GM23338 (cell line): ENCODE measurements around the gene RET. TPM values are rescaled to one million over a fixed set of nuclear protein-coding genes. Genes with fewer than 3 reads are reported as not detected.
A peak's percentile ranks its signal among the peaks of the same experiment; 100 is the strongest.

Experiments used
- ATAC-seq: fragments of 200-7000 bp; cut with Tn5 transposase; 3 replicates; pipeline ENCODE4 v1.9.1; 2020
- DNase-seq: peaks from one replicate; pipeline ENCODE4 v3.0.0-alpha.2; 2015; ENCODE audit warnings: low spot score
- H2AFZ ChIP-seq: fragments of 200-600 bp; sonication (generic); 2 replicates; pipeline ENCODE4 v1.8.0; 2016; ENCODE audit warnings: antibody characterized with exemption, mild to moderate bottlenecking, moderate library complexity
- H3F3A ChIP-seq: fragments of 200-600 bp; sonication (generic); replicated peaks from 2 replicates; pipeline ENCODE4 v1.8.0; 2017; ENCODE audit warnings: antibody characterized with exemption, mixed run types, low read depth
- H3K27ac ChIP-seq: fragments of 200-600 bp; sonication (generic); 2 replicates; pipeline ENCODE4 v1.6.1; 2016; ENCODE audit warnings: low read depth
- H3K27me3 ChIP-seq: fragments of 200-600 bp; sonication (generic); 2 replicates; pipeline ENCODE4 v1.8.0; 2016; ENCODE audit warnings: mild to moderate bottlenecking, mixed run types, moderate library complexity; ENCODE audit not compliant: insufficient read depth
- H3K36me3 ChIP-seq: fragments of 200-600 bp; sonication (generic); 2 replicates; pipeline ENCODE4 v1.8.0; 2016; ENCODE audit warnings: mild to moderate bottlenecking; ENCODE audit not compliant: insufficient read depth
- H3K4me1 ChIP-seq: fragments of 200-600 bp; sonication (generic); 2 replicates; pipeline ENCODE4 v1.8.0; 2016; ENCODE audit warnings: mild to moderate bottlenecking, moderate library complexity; ENCODE audit not compliant: insufficient read depth
- H3K4me2 ChIP-seq: fragments of 200-600 bp; sonication (generic); 2 replicates; pipeline ENCODE4 v1.7.1; 2017; ENCODE audit warnings: mixed run types
- H3K4me3 ChIP-seq: fragments of 200-600 bp; sonication (generic); 2 replicates; pipeline ENCODE4 v1.6.1; 2016; ENCODE audit warnings: mixed run types
- H3K79me2 ChIP-seq: fragments of 200-600 bp; sonication (generic); replicated peaks from 2 replicates; pipeline ENCODE4 v1.8.0; 2017; ENCODE audit warnings: mild to moderate bottlenecking; ENCODE audit not compliant: insufficient read depth
- H3K9me2 ChIP-seq: fragments of 200-600 bp; sonication (generic); 2 replicates; pipeline ENCODE4 v1.8.0; 2017; ENCODE audit not compliant: insufficient read depth
- H4K20me1 ChIP-seq: fragments of 200-600 bp; sonication (generic); replicated peaks from 2 replicates; pipeline ENCODE4 v1.8.0; 2017; ENCODE audit warnings: mild to moderate bottlenecking; ENCODE audit not compliant: insufficient read depth
- H3K27ac Mint-ChIP-seq: 2 replicates; pipeline ENCODE4 v1.8.0; 2020; ENCODE audit warnings: inconsistent platforms, mild to moderate bottlenecking, moderate library complexity, mixed read lengths
- H3K27me3 Mint-ChIP-seq: 3 replicates; pipeline ENCODE4 v1.8.0; 2022; ENCODE audit warnings: low read depth, mild to moderate bottlenecking, moderate library complexity, mixed read lengths, inconsistent platforms; ENCODE audit not compliant: insufficient read depth, poor library complexity
- H3K36me3 Mint-ChIP-seq: 3 replicates; pipeline ENCODE4 v1.8.0; 2021; ENCODE audit warnings: low read depth, mild to moderate bottlenecking, inconsistent platforms, moderate library complexity, mixed read lengths
- H3K4me1 Mint-ChIP-seq: 3 replicates; pipeline ENCODE4 v1.8.0; 2020; ENCODE audit warnings: mild to moderate bottlenecking, inconsistent platforms, mixed read lengths
- H3K4me3 Mint-ChIP-seq: 3 replicates; pipeline ENCODE4 v1.8.0; 2021; ENCODE audit warnings: moderate library complexity, mild to moderate bottlenecking, inconsistent platforms, mixed read lengths
- H3K9me3 Mint-ChIP-seq: 3 replicates; pipeline ENCODE4 v1.8.0; 2020; ENCODE audit warnings: moderate library complexity, mild to moderate bottlenecking, inconsistent platforms, mixed read lengths
- CREB1 ChIP-seq: fragments of 250-450 bp; sonication (Bioruptor Pico); IDR thresholded peaks from 2 replicates; pipeline ENCODE4 v1.5.0; 2020; ENCODE audit warnings: low read depth, mild to moderate bottlenecking, moderate library complexity
- CTCF ChIP-seq, 2 experiments: fragments of 200-600 bp in 1 of 2; sonication (generic) in 1 of 2; conservative IDR thresholded peaks; 2 replicates each; pipeline versions ENCODE4 v1.5.1 to v1.6.1; 2016 to 2017; ENCODE audit warnings: antibody characterized with exemption in 2 of 2, low read depth in 2 of 2, mild to moderate bottlenecking in 2 of 2, moderate library complexity in 1 of 2
- ETS1 ChIP-seq: IDR thresholded peaks from 2 replicates; pipeline ENCODE4 v1.6.1; 2016; ENCODE audit warnings: antibody characterized with exemption
- EZH2 ChIP-seq: fragments of 200-600 bp; sonication (generic); IDR thresholded peaks from one replicate; pipeline ENCODE4 v1.8.0; 2017; ENCODE audit warnings: antibody characterized with exemption, mild to moderate bottlenecking, low read depth; ENCODE audit not compliant: unreplicated experiment
- EZH2phosphoT487 ChIP-seq: fragments of 200-600 bp; sonication (generic); IDR thresholded peaks from one replicate; pipeline ENCODE4 v1.8.1; 2018; ENCODE audit warnings: antibody characterized with exemption; ENCODE audit not compliant: unreplicated experiment
- JUNB ChIP-seq: IDR thresholded peaks from one replicate; pipeline ENCODE4 v1.6.1; 2016; ENCODE audit warnings: antibody characterized with exemption; ENCODE audit not compliant: unreplicated experiment
- NANOG ChIP-seq: IDR thresholded peaks from 2 replicates; pipeline ENCODE4 v1.6.1; 2016; ENCODE audit warnings: antibody characterized with exemption, borderline replicate concordance
- POLR2AphosphoS5 ChIP-seq: IDR thresholded peaks from 2 replicates; pipeline ENCODE4 v1.6.1; 2016; ENCODE audit warnings: antibody characterized with exemption, low read depth
- REST ChIP-seq: IDR thresholded peaks from one replicate; pipeline ENCODE4 v1.6.1; 2018; ENCODE audit warnings: antibody characterized with exemption; ENCODE audit not compliant: unreplicated experiment
- STAT1 ChIP-seq: IDR thresholded peaks from one replicate; pipeline ENCODE4 v1.6.1; 2016; ENCODE audit warnings: antibody characterized with exemption; ENCODE audit not compliant: unreplicated experiment
- ZNF114 ChIP-seq: fragments of 250-450 bp; sonication (Bioruptor Pico); IDR thresholded peaks from 2 replicates; pipeline ENCODE4 v1.5.0; 2020; ENCODE audit warnings: mild to moderate bottlenecking, moderate library complexity
- ZNF331 ChIP-seq: fragments of 250-450 bp; sonication (Bioruptor Pico); IDR thresholded peaks from 2 replicates; pipeline ENCODE4 v1.5.0; 2020; ENCODE audit warnings: low read depth, mild to moderate bottlenecking, moderate library complexity
- ZNF462 ChIP-seq: fragments of 250-450 bp; sonication (Bioruptor Pico); IDR thresholded peaks from 2 replicates; pipeline ENCODE4 v1.5.0; 2020; ENCODE audit warnings: mild to moderate bottlenecking, moderate library complexity
- polyA plus RNA-seq: library from polyadenylated mRNA; unstranded; fragments of >200 nt; fragmentation: Nextera tagmentation; extraction: Ambion mirVana; gene quantifications from 2 replicates; pipeline ENCODE4 v1.2.1, GENCODE V29; 2016
- total RNA-seq: library from RNA; depleted of rRNA; stranded (reverse); fragments of >200 nt; shearing (Covaris generic); gene quantifications from 2 replicates; pipeline ENCODE4 v1.2.3, GENCODE V29; 2014

The RET gene
- total and polyA plus RNA-seq, 2 experiments from 2014 or later = 5.5 to 9.8 TPM

GRCh38 chr10:43069579-43069978 lies 7.3 kb upstream of the RET start:
- ATAC-seq (peak; percentile 23), DNase-seq (no peak)
- Histone ChIP-seq H3K4me2 (no peak overlapping the region), H3K27me3 (no peaks in the 10 kb centered on the region), H3K9me2 (no peaks in the 10 kb centered on the region), H3K4me1 (no peaks in the 10 kb centered on the region), H3K27ac (no peak overlapping the region), H3K79me2 (no peaks in the 10 kb centered on the region), H3F3A (no peaks in the 10 kb centered on the region), H3K36me3 (no peaks in the 10 kb centered on the region), H3K4me3 (no peak overlapping the region), H2AFZ (no peak overlapping the region), H4K20me1 (no peaks in the 10 kb centered on the region)
- no peak overlapping the region for H3K27ac Mint-ChIP-seq
- peaks cover 9% of the 10 kb centered on the region for H3K27me3 Mint-ChIP-seq
- H3K4me1 Mint-ChIP-seq = peaks cover 7% of the 10 kb centered on the region
- no peaks in the 10 kb centered on the region; the same call in 2 of the 3 replicates for H3K36me3 Mint-ChIP-seq
- H3K4me3 Mint-ChIP-seq = no peak overlapping the region
- TF ChIP-seq NANOG (no peak), JUNB (no peak), STAT1 (no peak), ZNF462 (CRISPR knock-in tag) (no peak), ZNF114 (CRISPR knock-in tag) (no peak), ETS1 (no peak), REST (no peak), EZH2 (no peak), CTCF (conservative IDR thresholded peaks at IDR 0.05; ENCODE audit: low read depth in 2 of 2) (no peak), ZNF331 (no peak), POLR2AphosphoS5 (no peak), CREB1 (CRISPR knock-in tag) (no peak), EZH2phosphoT487 (no peak)
- H3K9me3 Mint-ChIP-seq = no peaks in the 10 kb centered on the region
